ENCODE results near the gene GATD1.

GATD1 gene

GRCh38 chr11:727281-727701 lies 50.0 kb downstream of the GATD1 start:
- DNase-seq (ENCODE audit: low spot score): no peak

GRCh38 chr11:726278-727220 lies 50.7 kb downstream of the GATD1 start:
- DNase-seq (ENCODE audit: low spot score): no peak

GRCh38 chr11:725624-726202 lies 51.6 kb downstream of the GATD1 start:
- no peak for DNase-seq (ENCODE audit: low spot score)

- DNase-seq (ENCODE audit: low spot score): no peak
Measured at GRCh38 chr11:724778-725386, 52.4 kb downstream of the GATD1 start.

- DNase-seq (ENCODE audit: low spot score): no peak
Measured at GRCh38 chr11:724049-724777, 53.1 kb downstream of the GATD1 start.

- DNase-seq (ENCODE audit: low spot score): no peak
Measured at GRCh38 chr11:723120-723883, 54.0 kb downstream of the GATD1 start.

GRCh38 chr11:722346-722811 lies 54.9 kb downstream of the GATD1 start:
- no peak for DNase-seq (ENCODE audit: low spot score)

- DNase-seq (ENCODE audit: low spot score): no peak
Measured at GRCh38 chr11:721741-722345, 55.4 kb downstream of the GATD1 start.

- no peak for DNase-seq (ENCODE audit: low spot score)
Measured at GRCh38 chr11:721247-721740, 56.0 kb downstream of the GATD1 start.

GRCh38 chr11:720642-721246 lies 56.5 kb downstream of the GATD1 start:
- peak; percentile 72 for DNase-seq (ENCODE audit: low spot score)

GRCh38 chr11:720017-720641 lies 57.2 kb downstream of the GATD1 start:
- no peak for DNase-seq (ENCODE audit: low spot score)

- DNase-seq (ENCODE audit: low spot score): no peak
Measured at GRCh38 chr11:719214-720016, 57.9 kb downstream of the GATD1 start.
